ENCODE data around the gene LHFPL6. TPM values are rescaled to one million over a fixed set of nuclear protein-coding genes. Genes with fewer than 3 reads are reported as not detected.

LHFPL6 gene
- total RNA-seq, 4 donors from 2014 or later = 40.2 to 77.5 (median 66.6) TPM

DNA sequence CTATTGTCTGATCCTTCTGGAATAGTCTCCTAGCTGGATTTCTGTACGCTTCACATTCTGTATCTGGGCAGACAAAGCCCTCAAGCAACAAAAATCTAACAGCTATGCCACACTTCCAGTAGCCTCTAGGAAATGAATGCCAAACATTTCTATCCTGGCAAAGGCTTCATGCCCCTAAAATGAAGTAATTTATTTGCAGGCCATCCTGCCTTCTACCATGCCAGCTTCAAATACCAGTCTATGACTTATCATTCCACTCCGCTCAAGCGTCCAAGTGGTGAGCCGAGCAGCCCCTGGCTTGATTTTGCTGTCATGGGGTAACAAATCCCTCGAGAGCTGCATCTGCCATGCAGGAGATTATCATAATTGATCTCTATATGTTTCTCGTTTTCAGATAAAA, 86.9 kb downstream of the LHFPL6 start:
- Histone ChIP-seq H3K9me3 (no peaks in the 10 kb centered on the region), H3K4me3 (no peak overlapping the region), H3K4me1 (peaks cover 0 to 20% (median 0%) of the 10 kb centered on the region in 3 donors), H3K27ac (no peak overlapping the region), H3K36me3 (no peaks in the 10 kb centered on the region), H3K27me3 (no peaks in the 10 kb centered on the region)
- TF ChIP-seq, protein P1, sequence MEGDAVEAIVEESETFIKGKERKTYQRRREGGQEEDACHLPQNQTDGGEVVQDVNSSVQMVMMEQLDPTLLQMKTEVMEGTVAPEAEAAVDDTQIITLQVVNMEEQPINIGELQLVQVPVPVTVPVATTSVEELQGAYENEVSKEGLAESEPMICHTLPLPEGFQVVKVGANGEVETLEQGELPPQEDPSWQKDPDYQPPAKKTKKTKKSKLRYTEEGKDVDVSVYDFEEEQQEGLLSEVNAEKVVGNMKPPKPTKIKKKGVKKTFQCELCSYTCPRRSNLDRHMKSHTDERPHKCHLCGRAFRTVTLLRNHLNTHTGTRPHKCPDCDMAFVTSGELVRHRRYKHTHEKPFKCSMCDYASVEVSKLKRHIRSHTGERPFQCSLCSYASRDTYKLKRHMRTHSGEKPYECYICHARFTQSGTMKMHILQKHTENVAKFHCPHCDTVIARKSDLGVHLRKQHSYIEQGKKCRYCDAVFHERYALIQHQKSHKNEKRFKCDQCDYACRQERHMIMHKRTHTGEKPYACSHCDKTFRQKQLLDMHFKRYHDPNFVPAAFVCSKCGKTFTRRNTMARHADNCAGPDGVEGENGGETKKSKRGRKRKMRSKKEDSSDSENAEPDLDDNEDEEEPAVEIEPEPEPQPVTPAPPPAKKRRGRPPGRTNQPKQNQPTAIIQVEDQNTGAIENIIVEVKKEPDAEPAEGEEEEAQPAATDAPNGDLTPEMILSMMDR (IDR thresholded peaks at IDR 0.05) = no peak
- TF ChIP-seq POLR2A (IDR thresholded peaks at IDR 0.05) (no peak), EP300 (IDR thresholded peaks at IDR 0.05) (no peak), POLR2AphosphoS5 (IDR thresholded peaks at IDR 0.05) (no peak)
- no peak for ATAC-seq
- 72 to 79% methylated on average over 5 of the region's 6 CpGs for WGBS, 2 donors (ENCODE audit: low coverage in 1 of 2)

DNA sequence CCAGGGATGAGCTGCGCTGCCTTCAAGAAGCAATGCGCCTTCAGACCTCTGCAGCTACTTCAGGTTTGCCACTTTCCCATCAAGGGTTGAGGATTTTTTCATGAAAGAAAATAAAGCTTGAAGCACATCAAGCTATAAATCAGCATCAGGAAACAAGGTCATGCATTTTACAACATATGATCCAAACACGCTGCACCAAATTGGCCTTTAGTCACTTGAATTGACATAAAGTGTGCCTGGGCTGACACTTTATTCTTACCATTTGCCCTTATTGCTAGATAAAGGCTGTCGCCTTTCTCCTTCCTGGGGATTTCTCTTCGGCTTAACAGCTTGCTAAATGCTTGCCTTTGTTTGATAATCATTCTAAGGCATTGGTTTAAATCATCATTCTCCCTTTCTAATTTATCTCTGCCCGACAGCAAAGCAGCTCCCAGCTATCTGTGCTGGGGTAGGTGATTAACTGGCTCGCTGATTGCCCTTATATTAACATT, 87.7 kb downstream of the LHFPL6 start:
- TF ChIP-seq, protein P1 (IDR thresholded peaks at IDR 0.05) = no peak
- no peak for TF ChIP-seq POLR2A (IDR thresholded peaks at IDR 0.05)
- no peak for TF ChIP-seq EP300 (IDR thresholded peaks at IDR 0.05)
- Histone ChIP-seq H3K4me1 (peaks cover 0 to 21% (median 0%) of the 10 kb centered on the region in 3 donors), H3K27me3 (no peaks in the 10 kb centered on the region), H3K36me3 (no peaks in the 10 kb centered on the region), H3K9me3 (no peaks in the 10 kb centered on the region), H3K27ac (no peak overlapping the region), H3K4me3 (no peak overlapping the region)
- no peak for ATAC-seq
- WGBS, 2 donors (ENCODE audit: low coverage in 1 of 2) = 77 to 92% methylated on average over 4 to 7 of the region's 7 CpGs

DNA sequence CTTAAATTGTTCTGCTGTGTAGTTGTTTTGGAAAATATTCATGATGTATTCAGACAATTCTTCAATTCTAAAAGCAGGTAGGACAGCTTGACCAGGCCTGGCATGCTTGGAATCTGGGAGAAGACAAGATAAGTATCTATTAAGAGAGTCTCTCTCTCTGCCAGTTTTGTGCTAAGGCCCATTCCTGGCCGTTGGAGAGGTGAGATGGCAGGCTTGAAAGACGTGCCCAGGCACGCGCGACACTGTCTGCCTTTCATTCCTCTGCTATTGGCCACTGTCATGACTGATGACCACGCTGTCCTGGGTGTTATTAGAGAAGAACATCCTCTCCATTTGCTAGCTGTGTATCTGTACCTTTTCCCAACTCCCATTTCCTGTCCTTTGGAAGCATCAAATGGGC, 90.3 kb downstream of the LHFPL6 start:
- ATAC-seq = no peak
- no peaks in the 10 kb centered on the region for H3K36me3 ChIP-seq
- TF ChIP-seq EP300 (IDR thresholded peaks at IDR 0.05) = no peak
- no peak for TF ChIP-seq POLR2AphosphoS5 (IDR thresholded peaks at IDR 0.05)
- no peak for TF ChIP-seq POLR2A (IDR thresholded peaks at IDR 0.05)
- TF ChIP-seq, protein P1 (IDR thresholded peaks at IDR 0.05) = no peak
- peaks cover 0 to 24% (median 0%) of the 10 kb centered on the region in 3 donors for H3K4me1 ChIP-seq
- H3K4me3 ChIP-seq = no peak overlapping the region
- 88 to 96% methylated on average over 6 of the region's 6 CpGs for WGBS, 2 donors (ENCODE audit: low coverage in 1 of 2)
- no peaks in the 10 kb centered on the region for H3K9me3 ChIP-seq
- H3K27ac ChIP-seq = no peak overlapping the region
- no peaks in the 10 kb centered on the region for H3K27me3 ChIP-seq

DNA sequence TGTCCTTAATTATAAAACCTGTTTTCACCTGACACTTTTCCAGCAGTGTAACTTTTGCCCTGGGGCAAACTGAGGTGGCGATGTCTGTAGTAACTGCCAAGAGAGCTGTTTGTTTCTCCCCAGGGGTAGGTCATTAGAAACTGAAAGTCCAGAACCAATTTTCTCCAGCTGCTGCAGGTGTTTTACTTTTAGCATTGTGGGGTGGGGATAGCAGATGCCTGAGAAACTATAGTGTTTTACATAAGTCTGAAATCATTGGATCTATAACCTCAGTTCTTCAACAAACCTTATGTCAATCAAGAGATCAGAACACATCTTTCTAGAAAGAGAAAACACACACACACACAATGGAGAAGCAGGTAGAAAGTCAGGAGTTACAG, 92.7 kb downstream of the LHFPL6 start:
- no peak overlapping the region for H3K4me3 ChIP-seq
- H3K36me3 ChIP-seq = no peaks in the 10 kb centered on the region
- no peaks in the 10 kb centered on the region for H3K9me3 ChIP-seq
- ATAC-seq = no peak
- no peak overlapping the region for H3K27ac ChIP-seq
- 45 to 92% methylated on average over 1 of the region's 1 CpG for WGBS, 2 donors (ENCODE audit: low coverage in 1 of 2)
- TF ChIP-seq, protein P1 (IDR thresholded peaks at IDR 0.05) = no peak
- TF ChIP-seq POLR2AphosphoS5 (IDR thresholded peaks at IDR 0.05) (no peak), EP300 (IDR thresholded peaks at IDR 0.05) (no peak), POLR2A (IDR thresholded peaks at IDR 0.05) (no peak)
- H3K4me1 ChIP-seq = peaks cover 0 to 26% (median 3%) of the 10 kb centered on the region in 3 donors
- no peaks in the 10 kb centered on the region for H3K27me3 ChIP-seq

DNA sequence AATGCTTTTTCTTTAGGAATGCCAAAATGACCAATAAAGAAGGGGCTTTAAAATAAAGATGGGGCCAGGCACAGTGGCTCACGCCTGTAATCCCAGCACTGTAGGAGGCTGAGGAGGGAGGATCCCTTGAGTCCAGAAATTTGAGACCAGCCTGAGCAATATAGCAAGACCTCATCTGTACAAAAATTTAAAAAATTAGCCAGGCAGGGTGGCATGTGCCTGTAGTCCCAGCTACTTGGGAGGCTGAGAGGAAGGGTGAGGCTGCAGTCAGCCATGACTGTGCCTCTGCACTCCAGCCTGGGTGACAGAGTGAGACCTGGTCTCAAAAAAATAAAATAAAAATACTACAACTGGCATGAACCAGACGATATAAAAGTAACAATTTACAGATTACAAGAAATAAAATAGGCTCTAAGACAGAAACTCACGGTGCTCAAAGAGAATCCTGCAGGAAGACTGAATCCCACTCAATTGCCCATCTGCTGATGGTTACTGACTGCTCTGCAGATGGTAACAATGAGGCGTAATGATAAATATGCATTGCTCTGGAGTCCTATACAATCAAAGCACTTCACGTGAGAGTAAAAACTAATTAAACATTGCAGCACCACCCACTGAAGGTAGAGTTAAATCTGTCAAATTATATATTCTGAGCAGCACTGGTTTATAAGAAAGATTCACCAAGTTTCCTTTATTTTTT, 93.2 kb downstream of the LHFPL6 start:
- H3K27ac ChIP-seq = no peak overlapping the region
- H3K4me3 ChIP-seq = no peak overlapping the region
- 54 to 83% methylated on average over 4 to 5 of the region's 5 CpGs for WGBS, 2 donors (ENCODE audit: low coverage in 1 of 2)
- no peaks in the 10 kb centered on the region for H3K27me3 ChIP-seq
- no peaks in the 10 kb centered on the region for H3K9me3 ChIP-seq
- no peak for ATAC-seq
- peaks cover 0 to 20% (median 3%) of the 10 kb centered on the region in 3 donors for H3K4me1 ChIP-seq
- TF ChIP-seq, protein P1 (IDR thresholded peaks at IDR 0.05) = no peak
- no peak for TF ChIP-seq EP300 (IDR thresholded peaks at IDR 0.05)
- no peak for TF ChIP-seq POLR2AphosphoS5 (IDR thresholded peaks at IDR 0.05)
- no peak for TF ChIP-seq POLR2A (IDR thresholded peaks at IDR 0.05)
- H3K36me3 ChIP-seq = no peaks in the 10 kb centered on the region
